ENCODE results near the gene CREB1. TPM values are rescaled to one million over a fixed set of nuclear protein-coding genes. Genes with fewer than 3 reads are reported as not detected.
A peak's percentile ranks its signal among the peaks of the same experiment; 100 is the strongest.

Gene CREB1
- total RNA-seq, 3 donors from 2014 or later, result 55.2 to 71.1 (median 59.5) TPM

GRCh38 chr2:207599636-207600035 is 69.9 kb downstream of the CREB1 start:
- Mint-ChIP-seq H3K4me3 (no peak overlapping the region), H3K4me1 (ENCODE audit: low read depth) (peaks cover 8% of the 10 kb centered on the region), H3K9me3 (no peaks in the 10 kb centered on the region), H3K36me3 (ENCODE audit: insufficient read depth) (peaks cover 14% of the 10 kb centered on the region), H3K27me3 (ENCODE audit: low read depth) (no peaks in the 10 kb centered on the region)
- ATAC-seq (no peak), DNase-seq (no peak)

DNA sequence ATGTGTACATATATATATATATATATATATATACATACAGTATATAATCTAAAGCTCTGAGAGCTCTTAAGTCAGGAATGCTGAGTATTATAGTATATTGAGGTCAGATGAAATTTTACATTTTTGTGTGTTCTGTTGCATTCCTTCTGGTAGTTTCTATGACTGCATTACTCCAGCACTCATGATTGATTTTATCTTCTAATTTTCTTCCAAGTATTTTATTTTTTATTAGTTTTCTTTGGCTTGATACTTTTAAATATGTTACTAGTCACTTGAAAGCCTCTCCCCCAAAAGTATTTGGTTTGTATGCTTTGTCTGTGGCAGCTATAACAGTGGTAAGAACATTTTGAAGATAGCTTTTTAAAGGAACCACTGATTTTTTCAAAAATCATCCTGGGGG is 70.5 kb downstream of the CREB1 start:
- H3K4me3 Mint-ChIP-seq, result no peak overlapping the region
- DNase-seq (no peak), ATAC-seq (no peak)
- peaks cover 17% of the 10 kb centered on the region for H3K36me3 Mint-ChIP-seq (ENCODE audit: insufficient read depth)
- H3K27me3 Mint-ChIP-seq (ENCODE audit: low read depth), result no peaks in the 10 kb centered on the region
- no peaks in the 10 kb centered on the region for H3K9me3 Mint-ChIP-seq
- peaks cover 10% of the 10 kb centered on the region for H3K4me1 Mint-ChIP-seq (ENCODE audit: low read depth)

DNA sequence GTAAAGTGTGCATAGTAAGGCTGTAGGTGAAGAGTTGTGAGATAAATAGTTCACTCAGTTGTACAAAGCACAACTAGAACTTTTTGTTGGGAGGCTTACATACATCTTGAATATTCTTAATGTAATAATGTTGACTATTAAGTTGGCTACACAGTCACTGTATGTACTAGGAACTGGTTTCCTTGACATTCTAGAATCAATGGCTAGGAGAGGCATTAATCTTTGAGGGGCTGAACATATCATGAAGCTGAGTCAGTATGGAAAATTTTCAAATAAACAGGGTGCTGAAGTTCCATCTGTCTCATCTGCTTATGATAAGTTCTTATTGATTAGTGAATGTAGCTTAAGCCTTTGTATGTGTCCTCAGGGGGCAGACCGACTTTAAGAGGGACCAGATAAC is 72.0 kb downstream of the CREB1 start:
- H3K36me3 Mint-ChIP-seq (ENCODE audit: insufficient read depth), result peaks cover 22% of the 10 kb centered on the region
- no peak for ATAC-seq
- peaks cover 14% of the 10 kb centered on the region for H3K4me1 Mint-ChIP-seq (ENCODE audit: low read depth)
- H3K4me3 Mint-ChIP-seq, result no peak overlapping the region
- no peaks in the 10 kb centered on the region for H3K9me3 Mint-ChIP-seq
- no peaks in the 10 kb centered on the region for H3K27me3 Mint-ChIP-seq (ENCODE audit: low read depth)
- no peak for DNase-seq

GRCh38 chr2:207603486-207603885 is 73.7 kb downstream of the CREB1 start:
- H3K4me3 Mint-ChIP-seq, result no peak overlapping the region
- ATAC-seq, result no peak
- H3K27me3 Mint-ChIP-seq (ENCODE audit: low read depth), result no peaks in the 10 kb centered on the region
- peaks cover 14% of the 10 kb centered on the region for H3K4me1 Mint-ChIP-seq (ENCODE audit: low read depth)
- H3K36me3 Mint-ChIP-seq (ENCODE audit: insufficient read depth), result peaks cover 20% of the 10 kb centered on the region
- no peak for DNase-seq
- no peaks in the 10 kb centered on the region for H3K9me3 Mint-ChIP-seq

- no peak for ATAC-seq
- Mint-ChIP-seq H3K36me3 (ENCODE audit: insufficient read depth) (peaks cover 21% of the 10 kb centered on the region), H3K27me3 (ENCODE audit: low read depth) (no peaks in the 10 kb centered on the region), H3K4me1 (ENCODE audit: low read depth) (peaks cover 14% of the 10 kb centered on the region), H3K9me3 (no peaks in the 10 kb centered on the region), H3K4me3 (no peak overlapping the region)
- DNase-seq, result no peak
Measured at GRCh38 chr2:207606399-207606798, 76.6 kb downstream of the CREB1 start.

DNA sequence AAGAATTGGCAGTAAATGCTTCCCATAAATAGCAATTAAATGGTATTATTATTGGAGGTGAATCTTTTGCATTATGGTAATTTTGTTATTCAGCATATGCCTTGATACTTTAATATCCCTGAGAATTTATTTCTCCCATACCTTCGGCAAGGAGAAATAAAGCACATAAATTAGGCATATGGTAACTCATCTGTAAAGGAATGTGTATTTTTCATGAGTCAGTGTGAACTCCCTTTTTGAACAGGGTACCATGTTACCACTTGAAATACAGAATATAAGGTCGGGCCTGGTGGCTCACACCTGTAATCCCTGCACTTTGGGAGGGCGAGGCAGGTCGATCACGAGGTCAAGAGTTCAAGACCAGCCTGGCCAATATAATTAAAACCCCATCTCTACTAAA is 77.1 kb downstream of the CREB1 start:
- Mint-ChIP-seq H3K27me3 (ENCODE audit: low read depth) (no peaks in the 10 kb centered on the region), H3K4me3 (no peak overlapping the region), H3K4me1 (ENCODE audit: low read depth) (peaks cover 10% of the 10 kb centered on the region), H3K9me3 (no peaks in the 10 kb centered on the region), H3K36me3 (ENCODE audit: insufficient read depth) (peaks cover 21% of the 10 kb centered on the region)
- DNase-seq, result no peak
- no peak for ATAC-seq

GRCh38 chr2:207612714-207613113 is 83.0 kb downstream of the CREB1 start:
- DNase-seq, result no peak
- Mint-ChIP-seq H3K4me3 (no peak overlapping the region), H3K9me3 (no peaks in the 10 kb centered on the region), H3K4me1 (ENCODE audit: low read depth) (no peaks in the 10 kb centered on the region), H3K36me3 (ENCODE audit: insufficient read depth) (peaks cover 38% of the 10 kb centered on the region), H3K27me3 (ENCODE audit: low read depth) (no peaks in the 10 kb centered on the region)
- no peak for ATAC-seq

GRCh38 chr2:207614824-207615223 is 85.1 kb downstream of the CREB1 start:
- no peaks in the 10 kb centered on the region for H3K27me3 Mint-ChIP-seq (ENCODE audit: low read depth)
- peaks cover 35% of the 10 kb centered on the region for H3K36me3 Mint-ChIP-seq (ENCODE audit: insufficient read depth)
- no peak overlapping the region for H3K4me3 Mint-ChIP-seq
- H3K4me1 Mint-ChIP-seq (ENCODE audit: low read depth), result peaks cover 6% of the 10 kb centered on the region
- ATAC-seq (no peak), DNase-seq (no peak)
- no peaks in the 10 kb centered on the region for H3K9me3 Mint-ChIP-seq

- ATAC-seq (no peak), DNase-seq (no peak)
- Mint-ChIP-seq H3K36me3 (ENCODE audit: insufficient read depth) (peaks cover 41% of the 10 kb centered on the region), H3K9me3 (no peaks in the 10 kb centered on the region), H3K27me3 (ENCODE audit: low read depth) (no peaks in the 10 kb centered on the region), H3K4me3 (no peak overlapping the region), H3K4me1 (ENCODE audit: low read depth) (peaks cover 18% of the 10 kb centered on the region)
Measured at GRCh38 chr2:207616185-207616584, 86.4 kb downstream of the CREB1 start.

GRCh38 chr2:207617011-207617671 is 87.4 kb downstream of the CREB1 start:
- Mint-ChIP-seq H3K36me3 (ENCODE audit: insufficient read depth) (peaks cover 44% of the 10 kb centered on the region), H3K4me3 (no peak overlapping the region), H3K9me3 (no peaks in the 10 kb centered on the region), H3K4me1 (ENCODE audit: low read depth) (peaks cover 25% of the 10 kb centered on the region), H3K27me3 (ENCODE audit: low read depth) (no peaks in the 10 kb centered on the region)
- no peak for ATAC-seq
- no peak for DNase-seq

GRCh38 chr2:207619764-207620203 is 90.0 kb downstream of the CREB1 start:
- peaks cover 34% of the 10 kb centered on the region for H3K36me3 Mint-ChIP-seq (ENCODE audit: insufficient read depth)
- no peak for DNase-seq
- no peak for ATAC-seq
- H3K4me3 Mint-ChIP-seq, result no peak overlapping the region
- H3K4me1 Mint-ChIP-seq (ENCODE audit: low read depth), result peaks cover 43% of the 10 kb centered on the region
- H3K9me3 Mint-ChIP-seq, result no peaks in the 10 kb centered on the region
- no peaks in the 10 kb centered on the region for H3K27me3 Mint-ChIP-seq (ENCODE audit: low read depth)

GRCh38 chr2:207621501-207622039 is 91.8 kb downstream of the CREB1 start:
- Mint-ChIP-seq H3K4me3 (peak overlapping the region; percentile 16), H3K36me3 (ENCODE audit: insufficient read depth) (peaks cover 29% of the 10 kb centered on the region)
- DNase-seq, result no peak

GRCh38 chr2:207624185-207625013 is 94.6 kb downstream of the CREB1 start:
- Mint-ChIP-seq H3K27me3 (ENCODE audit: low read depth) (no peaks in the 10 kb centered on the region), H3K4me3 (peak overlapping the region; percentile 94), H3K4me1 (ENCODE audit: low read depth) (peaks cover 51% of the 10 kb centered on the region), H3K9me3 (no peaks in the 10 kb centered on the region), H3K36me3 (ENCODE audit: insufficient read depth) (peaks cover 17% of the 10 kb centered on the region)
- DNase-seq (peak; percentile 56), ATAC-seq (peak; percentile 25 to 39)

More at GRCh38 chr2:207621501-207622039, 91.8 kb downstream of the CREB1 start:
- H3K27me3 Mint-ChIP-seq (ENCODE audit: low read depth), result no peaks in the 10 kb centered on the region
- no peaks in the 10 kb centered on the region for H3K9me3 Mint-ChIP-seq
- no peak for ATAC-seq
- peaks cover 45% of the 10 kb centered on the region for H3K4me1 Mint-ChIP-seq (ENCODE audit: low read depth)

DNA sequence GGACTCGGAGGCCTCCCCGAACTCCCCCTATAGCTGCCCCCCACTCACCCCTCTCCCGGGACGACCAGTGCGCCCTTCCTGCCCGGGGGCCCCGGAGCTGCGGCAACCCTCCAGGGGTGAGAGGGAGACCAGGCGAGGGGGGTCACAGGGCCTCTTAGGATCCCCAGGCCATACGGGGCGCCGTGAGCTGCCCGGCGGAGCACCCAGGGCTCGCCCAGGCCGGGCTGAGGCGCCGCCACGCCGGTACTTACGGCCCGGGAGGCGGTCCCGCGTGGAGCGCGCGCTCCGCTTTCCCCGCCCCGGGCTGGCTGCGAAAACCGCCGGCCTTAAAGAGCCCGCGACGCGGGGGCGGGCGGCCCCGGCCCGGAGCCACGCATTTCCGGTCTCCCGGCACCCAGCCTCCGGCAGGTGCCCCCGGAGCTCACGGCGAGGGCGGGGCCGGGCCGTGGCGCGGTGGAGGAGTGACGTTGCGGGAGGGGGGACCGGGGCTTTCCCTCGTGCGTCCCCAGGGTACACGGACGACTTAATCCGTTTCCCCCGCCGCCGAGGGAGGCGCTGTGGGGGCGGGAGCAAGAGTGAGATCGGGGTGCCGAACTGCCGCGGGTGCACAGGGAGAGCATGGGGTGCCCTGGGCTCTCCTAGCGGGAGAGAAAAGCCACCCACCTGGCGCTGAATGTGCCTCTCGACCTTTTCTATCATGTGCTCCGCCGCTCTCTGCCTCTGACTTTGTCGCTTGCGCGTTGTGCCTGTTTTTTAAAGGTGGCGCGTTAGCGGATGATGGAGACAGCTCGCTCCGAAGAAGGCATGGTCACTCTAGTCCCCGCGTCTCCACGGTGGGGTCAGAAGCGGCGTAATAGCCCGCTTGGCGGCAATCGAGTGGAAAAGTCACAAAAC is 95.5 kb downstream of the CREB1 start, which contains the start of gene METTL21A:
Gene METTL21A, minus strand, starts transcription at position 381 of the 894 bp plus-strand sequence. CDS start 1,019 bp downstream, outside the sequence.
- no peaks in the 10 kb centered on the region for H3K27me3 Mint-ChIP-seq (ENCODE audit: low read depth)
- no peaks in the 10 kb centered on the region for H3K9me3 Mint-ChIP-seq
- peaks cover 44% of the 10 kb centered on the region for H3K4me1 Mint-ChIP-seq (ENCODE audit: low read depth)
- peaks cover 13% of the 10 kb centered on the region for H3K36me3 Mint-ChIP-seq (ENCODE audit: insufficient read depth)
- DNase-seq (peak; percentile 96), ATAC-seq (peak; percentile 86 to 87)
- H3K4me3 Mint-ChIP-seq, result peak within 1 kb of the TSS; percentile 94
